ENCODE data around the gene GAB1.

GAB1 gene

DNA sequence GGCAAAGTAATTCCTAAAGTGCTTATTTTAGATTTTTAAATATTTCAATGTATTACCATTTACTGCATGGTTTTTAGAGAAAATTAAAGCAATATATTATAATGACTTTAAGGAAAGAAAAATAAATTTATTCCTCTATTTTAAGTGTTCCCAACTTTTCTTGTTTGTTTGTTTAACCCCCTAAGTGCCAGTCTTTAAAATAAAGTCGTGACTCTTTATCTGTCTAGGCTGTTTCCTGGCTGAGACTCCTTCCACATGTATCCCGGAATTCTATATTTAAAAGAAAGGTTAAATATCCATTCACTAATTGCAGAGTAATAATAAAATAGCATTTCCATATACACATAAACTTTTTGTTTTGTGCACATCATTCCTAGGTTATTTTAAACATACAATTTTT is 71.2 kb downstream of the GAB1 start:
- in situ Hi-C loops (cut with HindIII; ENCODE audit: low sequenced_read_pairs) = no loop called here

DNA sequence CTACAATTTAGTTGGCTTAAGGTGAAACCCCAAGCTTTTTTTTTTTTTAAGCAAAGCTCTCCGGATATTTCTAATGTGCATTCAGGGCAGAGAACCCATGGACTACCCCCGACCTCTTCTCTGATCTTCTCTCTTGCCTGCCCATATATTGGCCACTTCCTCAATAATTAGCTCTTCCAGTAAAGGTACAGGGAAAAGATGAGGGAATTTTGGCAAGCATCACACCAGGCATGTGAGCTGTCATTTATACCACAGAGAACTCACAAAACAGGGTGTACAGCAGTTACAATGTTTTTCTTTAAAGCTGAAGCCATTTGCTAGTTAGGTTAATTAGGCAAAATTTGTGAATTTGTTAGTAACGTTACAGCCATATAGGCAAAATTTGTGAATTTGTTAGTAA is 73.3 kb downstream of the GAB1 start:
- in situ Hi-C loops (cut with HindIII; ENCODE audit: low sequenced_read_pairs) = loop anchor here (5.0 kb wide), 1 partner anchor 78 kb away; no protein-coding TSS in a partner anchor

DNA sequence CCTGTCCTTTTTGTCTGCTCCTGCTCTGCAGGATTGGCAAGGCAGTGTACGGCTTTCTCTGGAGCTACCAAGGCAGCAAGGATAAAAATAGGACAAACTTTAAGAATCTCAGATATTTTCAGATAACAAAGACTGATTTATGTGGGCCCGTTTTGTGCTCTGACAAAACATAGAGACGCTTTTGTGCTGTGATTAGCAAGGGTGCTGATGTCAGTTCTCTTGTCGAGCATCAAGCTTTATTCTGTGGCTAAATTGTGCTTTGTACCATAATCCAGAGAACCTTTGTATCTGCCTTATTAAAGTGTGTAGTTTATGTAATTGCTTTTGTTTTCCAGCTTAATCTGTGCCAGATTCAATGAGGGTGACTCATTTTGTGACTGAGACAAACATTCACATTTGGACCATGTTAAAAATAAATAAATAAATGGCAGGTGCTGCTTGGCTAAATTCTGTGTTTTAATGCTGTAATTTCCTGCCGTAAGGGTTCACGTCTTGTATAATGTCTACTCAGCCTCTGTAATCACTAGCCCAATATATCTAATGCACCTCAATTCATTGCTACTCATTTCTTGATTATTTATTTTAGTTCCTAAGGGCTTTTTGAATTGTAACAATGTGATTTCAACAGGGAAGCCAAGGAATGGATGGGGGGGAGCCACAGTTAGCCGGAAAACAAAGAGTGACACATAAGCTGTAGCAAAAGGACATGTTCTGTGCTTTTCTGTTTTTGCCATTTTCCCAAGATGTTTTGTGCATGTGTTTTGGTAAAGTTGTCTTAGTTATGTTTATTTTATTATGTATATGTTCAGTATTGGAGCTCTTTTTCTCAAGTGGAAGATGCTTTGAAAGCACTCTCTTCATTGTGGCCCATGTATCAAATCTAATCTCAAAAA is 75.1 kb downstream of the GAB1 start:
- in situ Hi-C loops (cut with HindIII; ENCODE audit: low sequenced_read_pairs) = loop anchor here (5.0 kb wide), 1 partner anchor 79 kb away; no protein-coding TSS in a partner anchor

DNA sequence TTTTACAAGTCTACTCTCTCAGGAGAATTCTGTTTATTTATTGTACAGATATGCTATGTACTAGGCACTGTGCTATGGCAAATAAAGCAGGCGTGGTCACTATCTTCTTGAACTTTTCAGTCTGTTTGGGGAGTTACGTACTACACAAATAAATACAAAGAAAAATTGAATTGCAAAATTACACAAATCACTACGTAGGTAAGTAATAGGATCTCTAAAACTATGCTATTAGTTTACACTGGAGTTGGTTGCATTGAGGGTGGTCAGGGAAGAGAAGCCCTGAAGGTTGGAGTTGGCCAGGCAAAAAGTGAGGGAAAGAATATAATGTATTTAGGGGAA is 75.7 kb downstream of the GAB1 start:
- in situ Hi-C loops (cut with HindIII; ENCODE audit: low sequenced_read_pairs) = loop anchor here (5.0 kb wide), 1 partner anchor 80 kb away; no protein-coding TSS in a partner anchor

DNA sequence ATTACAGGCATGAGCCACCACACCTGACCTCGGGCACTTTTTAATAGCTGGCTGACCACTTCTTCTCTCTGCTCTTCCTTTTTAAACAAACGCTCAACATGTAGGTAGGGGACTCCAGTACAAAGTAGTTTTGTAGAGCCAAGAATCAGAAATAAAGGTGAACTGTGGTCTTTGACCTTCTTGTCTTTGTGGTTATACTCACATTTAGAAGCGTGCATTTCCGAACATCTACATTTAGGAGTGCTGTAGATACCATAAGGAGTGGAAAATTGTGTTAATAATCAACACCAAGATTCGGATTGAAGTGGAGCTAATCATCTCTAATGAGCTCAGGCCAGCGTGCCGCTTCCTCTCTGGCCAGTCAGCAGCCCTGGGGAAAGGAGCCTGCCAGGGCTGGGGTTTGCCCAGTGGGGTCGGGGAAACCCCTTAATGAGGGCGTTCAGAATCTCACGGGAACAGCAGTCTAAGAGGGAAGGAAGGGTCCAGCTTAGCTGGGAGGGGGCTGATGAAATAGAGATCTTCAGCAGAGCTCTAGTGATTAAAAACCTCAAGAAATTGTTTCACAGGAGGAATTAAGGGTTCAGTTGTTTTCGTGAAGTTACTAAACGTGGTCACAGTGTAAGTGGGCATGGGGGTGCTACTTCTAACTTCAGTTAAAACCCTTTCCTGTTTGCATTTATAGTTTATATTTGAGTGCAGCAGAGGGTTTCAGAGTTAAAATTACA is 81.2 kb downstream of the GAB1 start:
- in situ Hi-C loops (cut with HindIII; ENCODE audit: low sequenced_read_pairs) = no loop called here

DNA sequence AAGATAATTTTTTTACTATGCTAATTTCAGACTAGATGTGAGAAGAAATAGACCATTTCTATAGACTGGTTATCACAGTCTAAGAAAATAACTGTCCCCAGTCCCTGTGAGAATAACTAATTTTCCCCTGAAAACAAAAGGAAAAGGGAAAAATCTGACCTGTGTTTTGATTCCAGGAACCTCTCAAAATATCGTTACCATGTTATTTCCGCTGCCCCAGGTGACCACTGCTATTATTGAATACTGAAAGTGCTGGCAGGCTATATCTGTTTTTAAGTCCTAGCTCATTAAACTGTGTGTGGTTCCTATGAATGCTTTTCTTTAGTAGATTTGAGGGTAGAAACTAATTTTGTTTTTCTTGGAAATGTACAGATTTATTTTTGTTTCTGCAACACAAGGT is 83.6 kb downstream of the GAB1 start:
- in situ Hi-C loops (cut with HindIII; ENCODE audit: low sequenced_read_pairs) = no loop called here

DNA sequence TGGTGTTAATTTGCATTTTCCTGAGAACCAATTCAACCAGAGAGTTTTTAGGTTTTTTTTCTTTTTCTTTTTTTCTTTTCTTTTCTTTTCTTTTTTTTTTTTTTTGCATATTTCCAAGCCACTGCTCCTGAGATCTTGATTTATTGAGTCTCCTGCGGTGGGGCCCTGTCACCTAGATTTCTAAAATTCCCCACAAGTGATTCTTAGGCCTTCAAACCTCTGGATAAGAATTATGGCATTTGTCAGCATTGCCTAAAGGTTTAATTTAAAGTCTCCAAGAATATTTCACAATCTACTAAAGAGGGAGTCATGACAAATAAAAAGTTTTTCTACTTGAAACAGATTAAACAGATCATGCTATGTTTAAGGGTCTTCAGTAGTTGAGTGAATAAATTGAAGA is 84.9 kb downstream of the GAB1 start:
- in situ Hi-C loops (cut with HindIII; ENCODE audit: low sequenced_read_pairs) = no loop called here

DNA sequence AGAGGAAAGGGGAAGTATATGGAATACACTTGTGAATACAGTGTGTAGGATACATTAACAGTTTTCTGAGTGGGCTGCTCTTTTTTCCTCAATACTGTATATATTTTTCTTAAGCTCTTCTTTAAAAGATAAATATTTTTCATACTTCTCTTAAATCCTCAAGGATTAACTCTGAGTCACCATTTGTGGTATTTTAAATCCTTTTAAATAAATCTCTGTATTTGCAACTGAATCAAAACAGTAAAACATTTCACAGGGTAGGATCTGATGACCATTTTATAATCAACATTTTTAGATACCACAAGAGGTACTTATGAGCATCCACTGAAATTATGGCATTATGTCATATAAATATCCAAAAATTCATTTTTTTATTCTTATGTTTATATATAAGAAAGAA is 87.6 kb downstream of the GAB1 start:
- in situ Hi-C loops (cut with HindIII; ENCODE audit: low sequenced_read_pairs) = no loop called here

DNA sequence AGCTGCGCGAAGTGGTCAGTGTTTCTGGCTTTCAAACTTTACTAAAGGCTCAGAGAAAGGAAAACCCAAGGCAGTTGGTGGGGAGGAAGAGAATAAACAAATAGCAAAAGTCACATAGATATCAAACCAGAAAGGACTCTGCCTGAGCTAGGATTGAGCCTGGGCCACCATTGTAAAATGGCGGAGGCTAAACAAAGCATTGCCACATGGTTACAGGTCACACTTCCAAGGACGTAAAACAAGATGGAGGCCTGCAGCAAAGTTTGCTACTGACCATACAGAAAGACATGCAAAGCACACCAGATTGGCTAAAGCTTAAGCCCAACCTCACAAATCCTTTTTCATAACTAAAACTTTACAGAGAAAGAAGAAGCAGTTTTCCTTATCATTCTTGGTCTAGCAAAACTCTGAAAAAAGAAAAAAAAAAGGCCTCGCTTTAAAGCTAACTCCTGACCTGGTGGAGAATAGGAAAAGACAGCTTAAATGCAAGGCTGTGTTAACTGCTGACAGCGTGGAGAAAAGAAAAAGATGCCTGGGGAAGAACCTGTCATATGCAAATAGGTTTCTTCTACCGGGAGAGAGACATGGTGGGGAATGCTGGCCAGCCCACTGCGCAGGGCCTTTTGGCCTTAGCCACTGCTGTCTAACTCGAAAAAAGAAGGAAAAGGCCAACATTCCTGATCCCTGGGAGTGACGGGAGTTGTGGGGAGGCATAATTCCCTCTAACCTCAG is 95.0 kb downstream of the GAB1 start:
- in situ Hi-C loops (cut with HindIII; ENCODE audit: low sequenced_read_pairs) = no loop called here

DNA sequence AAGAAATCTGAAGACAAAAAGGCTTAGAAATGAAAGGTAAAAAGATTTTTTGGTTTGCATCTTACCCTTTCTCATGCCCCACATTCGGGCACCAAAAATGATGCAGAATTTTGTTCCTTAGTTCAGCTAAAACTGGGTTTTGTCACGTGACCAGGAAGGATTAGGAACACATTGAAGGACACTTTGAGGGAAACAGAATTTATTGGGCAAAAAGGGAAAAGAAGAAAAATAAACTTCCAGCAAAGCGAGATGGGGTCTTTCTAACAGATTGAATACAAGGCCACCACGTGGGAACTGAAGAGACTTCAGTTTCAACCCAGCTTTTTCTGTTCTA is 95.5 kb downstream of the GAB1 start:
- in situ Hi-C loops (cut with HindIII; ENCODE audit: low sequenced_read_pairs) = no loop called here

DNA sequence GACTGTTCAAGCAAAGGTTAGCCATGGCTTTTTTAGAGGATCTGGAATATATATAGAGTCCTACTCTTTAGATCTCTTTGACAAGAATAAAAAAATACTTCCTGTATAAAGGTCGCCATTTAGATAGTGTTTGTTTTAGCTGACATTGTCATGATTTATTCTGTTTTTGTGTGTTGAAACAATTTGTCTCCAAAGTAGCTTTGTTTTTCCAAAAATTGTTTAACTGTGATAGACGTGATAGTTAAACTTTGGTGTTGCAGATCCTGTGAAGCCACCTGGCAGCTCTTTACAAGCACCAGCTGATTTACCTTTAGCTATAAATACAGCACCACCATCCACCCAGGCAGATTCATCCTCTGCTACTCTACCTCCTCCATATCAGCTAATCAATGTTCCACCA is 96.6 kb downstream of the GAB1 start:
- in situ Hi-C loops (cut with HindIII; ENCODE audit: low sequenced_read_pairs) = no loop called here

DNA sequence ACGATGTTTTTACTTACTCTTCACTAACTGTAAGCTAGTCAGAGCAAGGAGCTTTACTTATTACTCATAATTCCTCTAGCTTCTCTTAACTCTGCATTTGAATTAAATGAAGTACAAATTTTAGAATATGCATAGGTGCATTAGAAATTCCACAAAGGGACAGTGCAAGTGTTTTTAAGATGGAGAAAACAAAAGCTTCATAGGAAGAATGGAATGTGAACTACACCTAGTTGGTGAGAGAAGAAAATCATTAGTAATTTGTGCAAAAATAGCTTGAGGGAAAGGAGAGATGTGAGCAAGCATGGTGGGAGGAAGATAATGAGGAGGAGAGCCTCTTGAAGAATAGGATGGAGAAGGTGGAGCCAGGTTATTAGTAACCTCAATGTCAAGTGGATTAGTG is 99.3 kb downstream of the GAB1 start:
- in situ Hi-C loops (cut with HindIII; ENCODE audit: low sequenced_read_pairs) = no loop called here

DNA sequence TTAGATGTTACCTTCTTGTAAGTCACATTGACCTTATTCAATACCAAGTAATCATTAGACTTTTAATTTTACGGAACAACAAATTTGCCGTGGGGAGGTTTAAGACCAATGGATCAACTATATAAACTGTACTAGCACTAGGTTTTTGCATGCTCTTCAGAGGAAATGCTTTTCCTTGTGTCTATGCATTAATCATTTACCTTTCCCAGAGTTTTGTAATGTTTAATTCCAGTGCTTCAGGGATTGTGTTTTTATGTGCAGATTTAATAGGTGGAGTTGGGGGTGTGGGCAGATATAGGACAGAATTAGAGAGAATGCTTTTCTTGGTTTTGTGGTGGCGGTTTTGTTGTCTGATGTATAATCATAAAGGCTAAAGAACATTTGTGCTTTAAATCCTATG is 100.8 kb downstream of the GAB1 start:
- in situ Hi-C loops (cut with HindIII; ENCODE audit: low sequenced_read_pairs) = no loop called here

DNA sequence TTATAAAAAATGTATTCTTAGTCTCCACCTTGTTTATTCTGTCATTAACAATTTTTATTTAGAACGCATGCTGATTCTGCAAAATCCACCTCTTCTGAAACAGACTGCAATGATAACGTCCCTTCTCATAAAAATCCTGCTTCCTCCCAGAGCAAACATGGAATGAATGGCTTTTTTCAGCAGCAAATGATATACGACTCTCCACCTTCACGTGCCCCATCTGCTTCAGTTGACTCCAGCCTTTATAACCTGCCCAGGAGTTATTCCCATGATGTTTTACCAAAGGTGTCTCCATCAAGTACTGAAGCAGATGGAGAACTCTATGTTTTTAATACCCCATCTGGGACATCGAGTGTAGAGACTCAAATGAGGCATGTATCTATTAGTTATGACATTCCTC is 101.3 kb downstream of the GAB1 start:
- in situ Hi-C loops (cut with HindIII; ENCODE audit: low sequenced_read_pairs) = no loop called here

DNA sequence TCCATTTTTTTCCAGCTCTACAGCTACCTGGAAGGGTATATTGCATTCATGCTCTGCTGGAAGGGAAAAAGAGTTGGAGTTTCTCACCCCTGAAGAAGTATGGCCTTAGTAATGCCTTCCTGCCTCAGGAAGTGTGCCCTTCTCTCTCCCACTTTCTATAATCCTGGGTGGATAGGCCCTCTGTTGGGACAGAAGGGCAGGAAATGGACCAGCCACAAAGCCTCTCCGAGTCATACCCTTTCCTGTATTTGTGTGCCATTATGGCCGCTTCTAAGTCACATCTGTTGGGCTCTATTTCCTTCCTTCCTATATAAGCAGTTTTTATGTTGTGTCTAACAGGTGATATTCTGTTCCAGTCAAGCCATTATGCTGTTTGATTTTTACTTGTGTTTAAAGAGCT is 102.0 kb downstream of the GAB1 start:
- in situ Hi-C loops (cut with HindIII; ENCODE audit: low sequenced_read_pairs) = no loop called here

DNA sequence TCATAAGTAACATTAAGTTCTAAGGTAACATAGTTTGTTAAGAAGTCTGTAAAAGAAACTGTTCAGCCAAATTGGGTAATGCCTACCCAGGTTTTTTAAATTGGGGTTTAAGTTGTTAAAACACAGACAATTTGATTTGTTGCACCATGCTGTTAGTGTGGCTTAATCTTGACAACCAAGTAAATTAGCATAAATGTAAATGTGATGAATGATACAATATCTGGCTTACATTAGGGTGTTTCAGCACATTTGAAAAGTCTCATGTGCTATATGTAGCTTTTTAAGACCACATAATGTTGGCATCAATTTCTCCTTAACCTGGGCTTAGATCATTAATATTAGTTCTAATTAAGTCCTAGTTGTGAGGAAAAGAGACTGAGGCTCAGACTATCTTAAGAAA is 104.4 kb downstream of the GAB1 start:
- in situ Hi-C loops (cut with HindIII; ENCODE audit: low sequenced_read_pairs) = no loop called here

DNA sequence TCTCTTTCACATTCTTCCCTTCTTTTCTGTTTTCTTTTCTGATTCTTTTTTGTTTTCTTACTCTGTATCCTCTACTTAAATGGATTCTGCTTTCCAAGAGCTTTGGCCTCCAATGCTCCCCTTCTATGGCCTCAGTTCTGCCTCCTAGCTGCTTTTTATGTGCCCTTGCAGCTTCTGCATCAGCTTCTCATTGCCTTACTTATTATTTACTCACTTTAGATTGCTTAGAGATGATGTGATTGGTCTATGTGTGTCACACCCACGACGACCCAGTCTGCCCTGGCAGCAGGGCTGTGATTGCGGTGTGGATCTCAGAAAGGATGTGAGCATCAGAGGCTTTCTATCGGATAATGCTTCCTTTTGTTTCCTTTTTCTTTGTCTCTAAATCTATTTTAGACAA is 105.0 kb downstream of the GAB1 start:
- in situ Hi-C loops (cut with HindIII; ENCODE audit: low sequenced_read_pairs) = no loop called here

DNA sequence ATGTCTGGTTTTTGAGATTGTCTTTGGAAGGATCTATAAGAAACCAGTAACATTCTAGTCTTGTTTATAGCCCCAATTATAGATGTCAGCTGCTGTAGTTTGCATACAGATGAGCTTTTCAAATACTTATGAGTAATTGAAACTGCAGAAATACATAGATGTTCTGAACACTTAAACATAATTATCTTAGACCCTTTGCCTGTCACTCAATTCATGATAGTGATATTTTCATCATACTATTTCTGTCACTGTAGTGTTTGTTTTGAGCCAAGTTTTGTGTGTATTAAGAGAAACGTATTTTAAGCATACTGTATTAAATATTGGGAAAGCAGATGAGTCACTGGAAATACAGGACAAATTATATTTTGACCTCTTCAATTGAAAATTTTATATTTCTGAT is 107.1 kb downstream of the GAB1 start:
- in situ Hi-C loops (cut with HindIII; ENCODE audit: low sequenced_read_pairs) = no loop called here

DNA sequence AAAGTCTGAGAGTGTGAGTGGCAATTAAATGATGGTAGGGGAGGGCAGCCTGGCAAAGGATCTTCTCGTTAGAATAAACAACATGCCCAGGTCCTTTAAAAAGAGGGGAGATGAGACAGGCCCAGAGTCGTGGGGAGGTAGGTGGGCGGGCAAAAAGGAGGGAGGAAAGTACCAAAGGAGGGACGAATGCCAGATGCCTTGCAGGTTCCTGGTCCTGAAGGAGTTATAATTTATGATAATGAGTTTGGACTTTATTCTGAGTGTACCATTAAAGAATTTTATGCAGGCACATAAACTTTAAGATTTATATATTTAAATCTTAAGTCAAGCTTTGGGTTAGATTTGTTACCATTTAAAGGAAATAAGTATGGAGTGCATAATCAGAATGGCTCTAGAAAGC is 114.5 kb downstream of the GAB1 start:
- in situ Hi-C loops (cut with HindIII; ENCODE audit: low sequenced_read_pairs) = no loop called here

DNA sequence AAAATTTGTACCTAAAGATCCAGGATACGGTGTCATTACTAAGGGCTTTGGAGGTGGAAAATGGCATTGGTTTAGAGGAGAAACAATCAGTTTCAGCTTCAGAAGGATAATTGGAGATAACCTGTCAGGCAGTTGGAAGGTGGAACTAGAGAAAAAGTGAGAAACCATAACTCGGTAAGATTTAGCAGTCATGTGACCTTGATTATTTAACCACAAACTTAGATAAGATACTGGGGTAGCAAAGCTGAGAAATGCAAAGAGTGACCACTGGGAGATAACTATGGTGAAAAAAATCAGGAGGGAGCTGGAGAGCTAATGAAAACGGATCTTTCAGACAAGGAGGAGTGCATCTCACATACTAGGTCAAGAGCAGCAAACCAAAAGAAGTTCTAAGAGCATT is 118.5 kb downstream of the GAB1 start:
- in situ Hi-C loops (cut with HindIII; ENCODE audit: low sequenced_read_pairs) = no loop called here

DNA sequence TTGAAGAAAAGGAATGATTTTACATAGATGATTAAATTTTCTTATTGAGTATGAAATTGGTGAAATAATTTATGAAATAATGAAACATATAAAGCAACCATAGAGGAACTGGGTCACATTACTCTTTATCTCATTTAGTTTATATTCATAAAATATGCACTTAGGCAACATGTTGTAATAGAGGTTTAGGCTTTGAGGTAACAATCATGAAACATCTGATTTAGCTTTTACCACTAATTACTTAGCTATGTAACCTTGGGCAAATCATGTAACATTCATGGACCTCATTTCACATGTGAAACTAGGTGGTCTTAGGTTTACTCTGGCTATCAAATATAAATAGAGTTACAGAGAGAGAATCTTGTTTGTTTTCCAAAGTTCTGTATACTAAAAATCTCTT is 122.3 kb downstream of the GAB1 start:
- in situ Hi-C loops (cut with HindIII; ENCODE audit: low sequenced_read_pairs) = no loop called here

All from endothelial cell of hepatic sinusoid (primary cell).